OCI-LY7 (cell line): ENCODE data around the gene ALDH9A1. TPM values are rescaled to one million over a fixed set of nuclear protein-coding genes. Genes with fewer than 3 reads are reported as not detected.

Source experiments
- BruUV-seq: library from RNA; stranded (reverse); fragments of 400-500 nt; replicated peaks from 2 replicates; lab custom pipeline; 2021; lab: Mats Ljungman, UMichigan
- CTCF ChIA-PET: fragments of 300-600 bp; sonication (Branson Sonifier 250); formaldehyde crosslinking; loops from one replicate; lab custom pipeline; 2022; ENCODE audit warnings: antibody characterized with exemption; ENCODE audit not compliant: unreplicated experiment; lab: Charles Lee
- POLR2A ChIA-PET: fragments of 300-600 bp; sonication (Branson Sonifier 250); formaldehyde crosslinking; loops from one replicate; lab custom pipeline; 2022; ENCODE audit warnings: antibody characterized with exemption; lab: Charles Lee
- DNase-seq: peaks from one replicate; pipeline ENCODE4 v3.0.0-alpha.2; 2015; ENCODE audit warnings: low spot score
- H2AFZ ChIP-seq: fragments of 200-600 bp; sonication (generic), shearing (Covaris generic); 2 replicates; pipeline ENCODE4 v1.6.1; 2014; ENCODE audit warnings: mild to moderate bottlenecking, antibody characterized with exemption, low read length, moderate library complexity
- H3K27ac ChIP-seq: fragments of 200-600 bp; sonication (generic); 2 replicates; pipeline ENCODE4 v1.5.1; 2014; ENCODE audit warnings: mixed run types, low read depth, mild to moderate bottlenecking, moderate library complexity, low read length, inconsistent platforms; ENCODE audit not compliant: poor library complexity, severe bottlenecking
- H3K36me3 ChIP-seq: fragments of 200-600 bp; sonication (generic); 2 replicates; pipeline ENCODE4 v1.6.1; 2014; ENCODE audit warnings: mild to moderate bottlenecking, antibody characterized with exemption, low read length, moderate library complexity, mixed read lengths; ENCODE audit not compliant: insufficient read depth
- H3K4me1 ChIP-seq: fragments of 200-600 bp; sonication (generic); 2 replicates; pipeline ENCODE4 v1.5.1; 2014; ENCODE audit warnings: mild to moderate bottlenecking, low read length; ENCODE audit not compliant: insufficient read depth, poor library complexity, severe bottlenecking
- H3K4me2 ChIP-seq: fragments of 200-600 bp; sonication (generic); 2 replicates; pipeline ENCODE4 v1.6.1; 2014; ENCODE audit warnings: mild to moderate bottlenecking, low read length
- H3K4me3 ChIP-seq: fragments of 200-600 bp; sonication (generic); 2 replicates; pipeline ENCODE4 v1.5.1; 2014; ENCODE audit warnings: mild to moderate bottlenecking, low read depth, low read length; ENCODE audit not compliant: poor library complexity, severe bottlenecking
- H3K79me2 ChIP-seq: fragments of 200-600 bp; sonication (generic); 2 replicates; pipeline ENCODE4 v1.6.1; 2016; ENCODE audit warnings: low read depth, mild to moderate bottlenecking, low read length, moderate library complexity, mixed read lengths; ENCODE audit not compliant: insufficient read depth
- H3K9me2 ChIP-seq: fragments of 200-600 bp; sonication (generic); 2 replicates; pipeline ENCODE4 v1.6.1; 2016; ENCODE audit warnings: mild to moderate bottlenecking, low read length, mixed read lengths; ENCODE audit not compliant: insufficient read depth
- H3K9me3 ChIP-seq: fragments of 200-600 bp; sonication (generic); 2 replicates; pipeline ENCODE4 v1.6.1; 2014; ENCODE audit warnings: mild to moderate bottlenecking, mixed run types, low read length, mixed read lengths
- H4K20me1 ChIP-seq: fragments of 200-600 bp; sonication (generic); 2 replicates; pipeline ENCODE4 v1.6.1; 2014; ENCODE audit warnings: mild to moderate bottlenecking, antibody characterized with exemption, low read length, moderate library complexity, mixed read lengths; ENCODE audit not compliant: insufficient read depth
- CTCF ChIP-seq: fragments of 200-600 bp; sonication (generic); conservative IDR thresholded peaks from 2 replicates; pipeline ENCODE4 v1.5.1; 2014; ENCODE audit warnings: mild to moderate bottlenecking, antibody characterized with exemption, low read length, moderate library complexity, mixed read lengths
- EZH2phosphoT487 ChIP-seq: fragments of 200-600 bp; sonication (generic); IDR thresholded peaks from 2 replicates; pipeline ENCODE4 v1.6.1; 2018; ENCODE audit warnings: low read depth, borderline replicate concordance, mild to moderate bottlenecking, mixed run types, antibody characterized with exemption, low read length, moderate library complexity, mixed read lengths
- intact Hi-C: fragments of 100-400 bp; cut with micrococcal nuclease; formaldehyde crosslinking; loops from one replicate; pipeline ENCODE4 v1.10.0; 2022; ENCODE audit not compliant: unreplicated experiment
- total RNA-seq, 2 experiments: library from RNA; depleted of rRNA in 1 of 2; stranded (reverse); fragments of >200 nt in 1 of 2; shearing (Covaris generic) in 1 of 2; gene quantifications; 2 replicates each; pipeline ENCODE4 v1.2.3, GENCODE V29; 2014 to 2022

ALDH9A1 gene
- total RNA-seq, 2 experiments from 2014 or later = 32.1 to 36.0 TPM

- no peak for DNase-seq
- no TSS peak for BruUV-seq
- H2AFZ ChIP-seq = no peak overlapping the region
- no peak overlapping the region for H3K27ac ChIP-seq
- no peaks in the 10 kb centered on the region for H3K79me2 ChIP-seq
- CTCF ChIA-PET = no interaction called here
- POLR2A ChIA-PET = interaction anchor here (0.7 to 1.0 kb wide), 2 partner anchors 11 to 59 kb away, joined by 3 to 6 read pairs; no protein-coding TSS in a partner anchor
- H3K9me3 ChIP-seq = no peaks in the 10 kb centered on the region
- intact Hi-C loops = no loop called here
- no peaks in the 10 kb centered on the region for H3K9me2 ChIP-seq
- no peaks in the 10 kb centered on the region for H3K4me1 ChIP-seq
- H3K4me3 ChIP-seq = no peak overlapping the region
- no peak for TF ChIP-seq EZH2phosphoT487
- peaks cover 70% of the 10 kb centered on the region for H3K36me3 ChIP-seq
- no peak overlapping the region for H3K4me2 ChIP-seq
- H4K20me1 ChIP-seq = no peaks in the 10 kb centered on the region
Observed at GRCh38 chr1:165674599-165674998, 23.8 kb downstream of the ALDH9A1 start.

GRCh38 chr1:165671526-165671925 lies 26.8 kb downstream of the ALDH9A1 start:
- intact Hi-C loops = no loop called here
- H3K4me1 ChIP-seq = no peaks in the 10 kb centered on the region
- POLR2A ChIA-PET = no interaction called here
- H3K79me2 ChIP-seq = no peaks in the 10 kb centered on the region
- peaks cover 72% of the 10 kb centered on the region for H3K36me3 ChIP-seq
- CTCF ChIA-PET = no interaction called here
- no TSS peak for BruUV-seq
- H3K4me2 ChIP-seq = no peak overlapping the region
- TF ChIP-seq EZH2phosphoT487 (no peak), CTCF (no peak)
- H3K9me3 ChIP-seq = no peaks in the 10 kb centered on the region
- no peak overlapping the region for H3K27ac ChIP-seq
- no peaks in the 10 kb centered on the region for H4K20me1 ChIP-seq
- no peak overlapping the region for H3K4me3 ChIP-seq
- H3K9me2 ChIP-seq = no peaks in the 10 kb centered on the region
- H2AFZ ChIP-seq = no peak overlapping the region
- DNase-seq = no peak

- BruUV-seq = no TSS peak
- Histone ChIP-seq H3K79me2 (no peaks in the 10 kb centered on the region), H3K9me3 (no peaks in the 10 kb centered on the region), H3K4me1 (no peaks in the 10 kb centered on the region), H3K27ac (no peak overlapping the region), H3K4me2 (no peak overlapping the region), H3K9me2 (no peaks in the 10 kb centered on the region), H3K36me3 (peaks cover 91% of the 10 kb centered on the region), H3K4me3 (no peak overlapping the region), H2AFZ (no peak overlapping the region), H4K20me1 (no peaks in the 10 kb centered on the region)
- intact Hi-C loops = no loop called here
- ChIA-PET CTCF (no interaction called here), POLR2A (no interaction called here)
- DNase-seq = no peak
- no peak for TF ChIP-seq EZH2phosphoT487
- no peak for TF ChIP-seq CTCF
Observed at GRCh38 chr1:165668184-165668583, 30.2 kb downstream of the ALDH9A1 start.
